ENCODE data around the gene DHX35. TPM values are rescaled to one million over a fixed set of nuclear protein-coding genes. Genes with fewer than 3 reads are reported as not detected.

DHX35 gene
- total RNA-seq, 1 experiment from 2014 or later = 11.2 TPM

GRCh38 chr20:38932457-38933120, 29.6 kb upstream of the DHX35 start (continued):
- no peak for TF ChIP-seq EZH2phosphoT487 (IDR thresholded peaks at IDR 0.05; ENCODE audit: borderline replicate concordance)

DNA sequence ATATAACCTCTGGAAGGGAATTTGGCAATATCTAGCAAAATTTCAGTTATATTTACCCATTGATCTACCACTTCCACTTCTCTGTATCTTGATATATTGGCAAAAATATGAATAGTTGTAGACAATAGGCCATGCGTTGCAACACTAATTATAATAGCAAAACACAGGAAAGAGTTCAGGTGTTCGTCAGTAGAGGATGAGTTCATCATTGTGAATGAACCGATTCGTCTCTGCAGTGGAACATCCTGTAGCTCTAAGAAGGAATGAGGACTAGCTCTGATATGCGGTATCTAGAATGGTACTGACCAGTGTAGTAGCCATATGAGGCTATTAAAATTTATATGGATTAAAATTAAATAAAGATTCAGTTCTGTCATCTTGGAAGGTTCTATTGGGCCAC, 27.6 kb upstream of the DHX35 start:
- H2AFZ ChIP-seq (ENCODE audit: low read depth, low read length, poor library complexity, severe bottlenecking) = no peak overlapping the region
- H3K36me3 ChIP-seq (ENCODE audit: control insufficient read depth in 1 of 2, insufficient read depth in 2 of 2, low read length in 2 of 2) = peaks cover 12 to 45% of the 10 kb centered on the region in 2 experiments; a peak in 3 of 4 replicates
- TF ChIP-seq RAD21 (IDR thresholded peaks at IDR 0.05; ENCODE audit: low read depth) (no peak), POLR2AphosphoS5 (IDR thresholded peaks at IDR 0.05; ENCODE audit: low read depth, low read length) (no peak)
- no peaks in the 10 kb centered on the region for H3K9me2 ChIP-seq (ENCODE audit: insufficient read depth)
- H3K4me1 ChIP-seq (ENCODE audit: control insufficient read depth in 1 of 2, insufficient read depth in 2 of 2, low read length in 2 of 2) = peaks cover 16 to 32% of the 10 kb centered on the region in 2 experiments
- BruUV-seq (replicated peaks) = no TSS peak
- no peak overlapping the region for H3K9ac ChIP-seq (ENCODE audit: low read length)
- ChIA-PET POLR2A (no interaction called here), RAD21 (ENCODE audit: low non-redundant PET in 1 of 2, low total read pairs in 2 of 2, uncharacterized antibody in 2 of 2, unreplicated experiment in 2 of 2) (no interaction called here), CTCF (no interaction called here)
- H4K20me1 ChIP-seq (ENCODE audit: insufficient read depth) = peaks cover 7% of the 10 kb centered on the region; the same call in 1 of the 2 replicates
- no peak for DNase-seq (ENCODE audit: low read depth, low spot score)
- peak overlapping the region; percentile 36; the same call in 1 of the 2 replicates for H3K4me2 ChIP-seq (ENCODE audit: low read length)
- ATAC-seq = no peak
- H3K27ac ChIP-seq (ENCODE audit: low read depth, low read length) = no peak overlapping the region
- intact Hi-C loops (cut with micrococcal nuclease) = no loop called here
- H3K27me3 ChIP-seq (ENCODE audit: insufficient read depth, low read length) = no peaks in the 10 kb centered on the region
- H3K9me3 ChIP-seq (ENCODE audit: control insufficient read depth in 1 of 2, insufficient read depth in 1 of 2, low read depth in 1 of 2, low read length in 2 of 2) = no peaks in the 10 kb centered on the region
- peaks cover 100% of the 10 kb centered on the region for H3K79me2 ChIP-seq (ENCODE audit: insufficient read depth, low read length)
- no peak overlapping the region for H3K4me3 ChIP-seq (replicated peaks in 1 of 2; ENCODE audit: low read depth in 1 of 2, low read length in 2 of 2)

DNA sequence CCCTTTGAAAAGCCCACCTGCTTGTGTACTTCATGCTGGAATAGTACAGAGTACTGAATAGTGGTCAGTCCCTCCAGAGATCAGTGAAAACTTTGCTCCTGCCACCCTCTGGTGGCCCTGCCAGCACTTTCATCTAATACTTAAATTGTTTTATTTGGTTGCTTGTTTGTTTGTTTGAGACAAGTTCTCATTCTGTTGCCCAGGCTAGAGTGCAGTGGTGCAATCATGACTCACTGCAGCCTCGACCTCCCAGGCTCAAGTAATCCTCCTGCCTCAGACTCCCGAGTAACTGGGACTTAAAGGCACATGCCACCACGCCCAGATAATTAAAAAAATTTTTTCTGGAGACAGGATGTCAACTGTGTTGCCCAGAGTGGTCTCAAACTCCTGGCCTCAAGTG, 26.9 kb upstream of the DHX35 start:
- Histone ChIP-seq H3K27me3 (ENCODE audit: insufficient read depth, low read length) (no peaks in the 10 kb centered on the region), H2AFZ (ENCODE audit: low read depth, low read length, poor library complexity, severe bottlenecking) (no peak overlapping the region), H3K9ac (ENCODE audit: low read length) (no peak overlapping the region), H3K4me3 (replicated peaks in 1 of 2; ENCODE audit: low read depth in 1 of 2, low read length in 2 of 2) (no peak overlapping the region), H3K79me2 (ENCODE audit: insufficient read depth, low read length) (peaks cover 100% of the 10 kb centered on the region), H3K4me2 (ENCODE audit: low read length) (peak overlapping the region; percentile 36), H3K4me1 (ENCODE audit: control insufficient read depth in 1 of 2, insufficient read depth in 2 of 2, low read length in 2 of 2) (peaks cover 16 to 25% of the 10 kb centered on the region in 2 experiments), H3K27ac (ENCODE audit: low read depth, low read length) (no peak overlapping the region), H3K36me3 (ENCODE audit: control insufficient read depth in 1 of 2, insufficient read depth in 2 of 2, low read length in 2 of 2) (peaks cover 16 to 52% of the 10 kb centered on the region in 2 experiments), H3K9me2 (ENCODE audit: insufficient read depth) (no peaks in the 10 kb centered on the region), H4K20me1 (ENCODE audit: insufficient read depth) (peaks cover 7% of the 10 kb centered on the region; the same call in 1 of the 2 replicates), H3K9me3 (ENCODE audit: control insufficient read depth in 1 of 2, insufficient read depth in 1 of 2, low read depth in 1 of 2, low read length in 2 of 2) (no peaks in the 10 kb centered on the region)
- ChIA-PET CTCF (no interaction called here), RAD21 (ENCODE audit: low non-redundant PET in 1 of 2, low total read pairs in 2 of 2, uncharacterized antibody in 2 of 2, unreplicated experiment in 2 of 2) (no interaction called here), POLR2A (no interaction called here)
- DNase-seq (ENCODE audit: low read depth, low spot score) (no peak), ATAC-seq (peak; percentile 76)
- TF ChIP-seq SP1 (IDR thresholded peaks at IDR 0.05; ENCODE audit: low read depth) = no peak
- TF ChIP-seq FOSL1 (IDR thresholded peaks at IDR 0.05; ENCODE audit: low read depth) = no peak
- TF ChIP-seq ZBTB33 (IDR thresholded peaks at IDR 0.05; ENCODE audit: extremely low read depth, insufficient replicate concordance, low read length) = no peak
- TF ChIP-seq JUND (IDR thresholded peaks at IDR 0.05) = no peak
- TF ChIP-seq ELF1 (IDR thresholded peaks at IDR 0.05; ENCODE audit: borderline replicate concordance, low read depth) = no peak
- TF ChIP-seq EGR1 (IDR thresholded peaks at IDR 0.05; ENCODE audit: low read depth) = no peak
- no peak for TF ChIP-seq SIN3A (IDR thresholded peaks at IDR 0.05; ENCODE audit: low read depth)
- TF ChIP-seq TCF7L2 (IDR thresholded peaks at IDR 0.05; ENCODE audit: borderline replicate concordance, extremely low read depth, insufficient read depth, insufficient read length) = no peak
- peak; percentile 22 to 45 (median 28); a peak in 4 of 6 replicates for TF ChIP-seq CTCF (IDR thresholded peaks at IDR 0.05 in 2 of 3, conservative IDR thresholded peaks at IDR 0.05 in 1 of 3; ENCODE audit: borderline replicate concordance in 1 of 3, insufficient read depth in 1 of 3, low read depth in 2 of 3, low read length in 2 of 3)
- TF ChIP-seq POLR2AphosphoS5 (IDR thresholded peaks at IDR 0.05; ENCODE audit: low read depth, low read length) = no peak
- TF ChIP-seq POLR2A (IDR thresholded peaks at IDR 0.05; ENCODE audit: borderline replicate concordance, extremely low read depth, insufficient read depth, insufficient read length) = no peak
- TF ChIP-seq RAD21 (IDR thresholded peaks at IDR 0.05; ENCODE audit: low read depth) = peak; percentile 45; the same call in 1 of the 2 replicates
- peak; percentile 24; the same call in 1 of the 2 replicates for TF ChIP-seq CEBPB (IDR thresholded peaks at IDR 0.05; ENCODE audit: low read depth)
- no TSS peak for BruUV-seq (replicated peaks)
- intact Hi-C loops (cut with micrococcal nuclease) = no loop called here

Data from HCT116 (cell line).